ENCODE data around the gene PLA2G4E.

DNA sequence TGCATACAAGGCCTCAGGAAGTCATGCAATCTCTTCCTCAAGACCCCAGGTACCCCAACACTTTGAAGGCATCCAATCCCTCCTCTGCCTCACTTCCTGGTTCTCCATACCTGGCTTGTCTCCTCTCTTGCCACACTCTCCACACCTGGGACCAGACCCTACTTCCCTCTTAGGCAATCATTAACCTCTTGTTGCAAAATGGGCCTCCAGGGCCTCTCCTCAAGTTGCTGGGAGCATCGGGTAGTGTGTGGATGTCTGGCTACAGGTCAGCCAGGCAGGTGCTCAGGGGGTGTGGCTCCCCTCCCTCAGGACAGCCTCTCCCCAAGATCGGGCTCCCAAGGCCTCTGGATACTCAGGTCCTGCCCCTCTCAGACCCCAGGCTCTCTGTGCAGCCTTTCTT, 8.6 kb downstream of the PLA2G4E start:
- no peak for TF ChIP-seq CSRNP3 (CRISPR knock-in tag; IDR thresholded peaks at IDR 0.05)
- no peak for TF ChIP-seq OSR1 (CRISPR knock-in tag; IDR thresholded peaks at IDR 0.05)
- TF ChIP-seq ARNTL (CRISPR knock-in tag; IDR thresholded peaks at IDR 0.05; ENCODE audit: borderline replicate concordance, low read depth) = no peak
- no peak for TF ChIP-seq RARB (CRISPR knock-in tag; IDR thresholded peaks at IDR 0.05)
- TF ChIP-seq, protein P1, sequence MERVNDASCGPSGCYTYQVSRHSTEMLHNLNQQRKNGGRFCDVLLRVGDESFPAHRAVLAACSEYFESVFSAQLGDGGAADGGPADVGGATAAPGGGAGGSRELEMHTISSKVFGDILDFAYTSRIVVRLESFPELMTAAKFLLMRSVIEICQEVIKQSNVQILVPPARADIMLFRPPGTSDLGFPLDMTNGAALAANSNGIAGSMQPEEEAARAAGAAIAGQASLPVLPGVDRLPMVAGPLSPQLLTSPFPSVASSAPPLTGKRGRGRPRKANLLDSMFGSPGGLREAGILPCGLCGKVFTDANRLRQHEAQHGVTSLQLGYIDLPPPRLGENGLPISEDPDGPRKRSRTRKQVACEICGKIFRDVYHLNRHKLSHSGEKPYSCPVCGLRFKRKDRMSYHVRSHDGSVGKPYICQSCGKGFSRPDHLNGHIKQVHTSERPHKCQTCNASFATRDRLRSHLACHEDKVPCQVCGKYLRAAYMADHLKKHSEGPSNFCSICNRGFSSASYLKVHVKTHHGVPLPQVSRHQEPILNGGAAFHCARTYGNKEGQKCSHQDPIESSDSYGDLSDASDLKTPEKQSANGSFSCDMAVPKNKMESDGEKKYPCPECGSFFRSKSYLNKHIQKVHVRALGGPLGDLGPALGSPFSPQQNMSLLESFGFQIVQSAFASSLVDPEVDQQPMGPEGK (CRISPR knock-in tag; IDR thresholded peaks at IDR 0.05; ENCODE audit: borderline replicate concordance) = no peak
- no peak for TF ChIP-seq CSDC2 (CRISPR knock-in tag; IDR thresholded peaks at IDR 0.05)
- no peak for TF ChIP-seq BACH2 (CRISPR knock-in tag; IDR thresholded peaks at IDR 0.05; ENCODE audit: borderline replicate concordance)
- TF ChIP-seq TSHZ2 (CRISPR knock-in tag; IDR thresholded peaks at IDR 0.05) = no peak
- TF ChIP-seq SNAI2 (CRISPR knock-in tag; IDR thresholded peaks at IDR 0.05) = no peak
